Lower lobe of right lung (tissue), 2 donors: ENCODE data around the gene KCNH5. TPM values are rescaled to one million over a fixed set of nuclear protein-coding genes. Genes with fewer than 3 reads are reported as not detected.

Experiments used
- ATAC-seq, 2 donors: fragments of 200-7000 bp; cut with Tn5 transposase; one replicate each; pipeline ENCODE4 v1.9.1; 2020 to 2022; ENCODE audit warnings: mild to moderate bottlenecking in 2 of 2, moderate library complexity in 2 of 2
- DNase-seq: peaks from one replicate; pipeline ENCODE4 v3.0.0-alpha.2; 2020
- H3K27ac ChIP-seq: fragments of 200-600 bp; one replicate; pipeline ENCODE4 v1.8.0; 2022
- H3K27me3 ChIP-seq: fragments of 200-600 bp; one replicate; pipeline ENCODE4 v1.8.0; 2022; ENCODE audit warnings: low read depth
- H3K36me3 ChIP-seq: fragments of 200-600 bp; one replicate; pipeline ENCODE4 v1.8.0; 2022; ENCODE audit warnings: mild to moderate bottlenecking
- H3K4me1 ChIP-seq: fragments of 200-600 bp; one replicate; pipeline ENCODE4 v1.8.0; 2022
- H3K4me3 ChIP-seq: fragments of 200-600 bp; one replicate; pipeline ENCODE4 v1.8.0; 2022; ENCODE audit warnings: mild to moderate bottlenecking
- H3K9me3 ChIP-seq: fragments of 200-600 bp; one replicate; pipeline ENCODE4 v1.8.0; 2022
- intact Hi-C: fragments of 100-400 bp; cut with DNase I; formaldehyde crosslinking; loops from one replicate; pipeline ENCODE4 v1.11.0; 2022
- total RNA-seq: library from RNA; stranded (reverse); fragmentation: NEBNext Ultra II Directional; extraction: Animal tissue kit (Norgen Biotek cat#: 25700); gene quantifications from one replicate; pipeline ENCODE4 v1.2.1, GENCODE V29; 2021
- TF ChIP-seq, protein P1 (sequence below): fragments of 200-600 bp; IDR thresholded peaks from one replicate; pipeline ENCODE4 v1.8.0; 2022; ENCODE audit warnings: antibody characterized with exemption, mild to moderate bottlenecking
- donor health status: DM: no; HTN: yes; CAD: no; lungs with severe emphysema.

KCNH5 gene
- total RNA-seq, 1 donor from 2014 or later, result not detected

GRCh38 chr14:62658631-62659030 is 386.6 kb downstream of the KCNH5 start:
- Histone ChIP-seq H3K9me3 (no peaks in the 10 kb centered on the region), H3K36me3 (no peaks in the 10 kb centered on the region), H3K4me1 (no peaks in the 10 kb centered on the region), H3K27me3 (no peaks in the 10 kb centered on the region), H3K27ac (no peak overlapping the region), H3K4me3 (no peak overlapping the region)
- ATAC-seq (no peak), DNase-seq (no peak)
- intact Hi-C loops, result no loop called here
- TF ChIP-seq, protein P1, sequence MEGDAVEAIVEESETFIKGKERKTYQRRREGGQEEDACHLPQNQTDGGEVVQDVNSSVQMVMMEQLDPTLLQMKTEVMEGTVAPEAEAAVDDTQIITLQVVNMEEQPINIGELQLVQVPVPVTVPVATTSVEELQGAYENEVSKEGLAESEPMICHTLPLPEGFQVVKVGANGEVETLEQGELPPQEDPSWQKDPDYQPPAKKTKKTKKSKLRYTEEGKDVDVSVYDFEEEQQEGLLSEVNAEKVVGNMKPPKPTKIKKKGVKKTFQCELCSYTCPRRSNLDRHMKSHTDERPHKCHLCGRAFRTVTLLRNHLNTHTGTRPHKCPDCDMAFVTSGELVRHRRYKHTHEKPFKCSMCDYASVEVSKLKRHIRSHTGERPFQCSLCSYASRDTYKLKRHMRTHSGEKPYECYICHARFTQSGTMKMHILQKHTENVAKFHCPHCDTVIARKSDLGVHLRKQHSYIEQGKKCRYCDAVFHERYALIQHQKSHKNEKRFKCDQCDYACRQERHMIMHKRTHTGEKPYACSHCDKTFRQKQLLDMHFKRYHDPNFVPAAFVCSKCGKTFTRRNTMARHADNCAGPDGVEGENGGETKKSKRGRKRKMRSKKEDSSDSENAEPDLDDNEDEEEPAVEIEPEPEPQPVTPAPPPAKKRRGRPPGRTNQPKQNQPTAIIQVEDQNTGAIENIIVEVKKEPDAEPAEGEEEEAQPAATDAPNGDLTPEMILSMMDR, result no peak

- DNase-seq, result no peak
- intact Hi-C loops, result no loop called here
- H3K4me1 ChIP-seq, result no peaks in the 10 kb centered on the region
- no peak for ATAC-seq
- no peak overlapping the region for H3K27ac ChIP-seq
- no peak overlapping the region for H3K4me3 ChIP-seq
- TF ChIP-seq, protein P1, result no peak
- H3K27me3 ChIP-seq, result no peaks in the 10 kb centered on the region
- no peaks in the 10 kb centered on the region for H3K9me3 ChIP-seq
- H3K36me3 ChIP-seq, result no peaks in the 10 kb centered on the region
Observed at GRCh38 chr14:62657376-62657775, 387.9 kb downstream of the KCNH5 start.

DNA sequence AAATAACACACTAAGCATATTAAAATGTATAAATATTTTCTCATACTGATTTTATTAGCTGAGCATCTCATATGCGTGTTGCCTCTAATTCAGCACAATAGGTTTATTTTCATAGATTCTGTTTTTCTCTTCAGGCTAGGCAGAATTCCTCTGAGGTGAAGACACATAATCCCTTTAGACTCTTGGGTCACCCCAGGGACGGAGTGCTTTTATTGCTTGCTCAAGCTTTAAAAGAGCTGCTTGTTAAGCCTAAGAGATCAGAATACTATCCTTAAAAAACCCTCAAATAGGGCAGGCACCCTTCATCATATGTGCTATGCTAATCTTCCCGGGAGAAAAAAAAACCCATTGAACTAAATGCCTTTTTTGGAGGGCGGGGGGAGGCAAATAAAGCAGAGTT is 390.1 kb downstream of the KCNH5 start:
- Histone ChIP-seq H3K9me3 (no peaks in the 10 kb centered on the region), H3K4me3 (no peak overlapping the region), H3K27me3 (no peaks in the 10 kb centered on the region), H3K36me3 (no peaks in the 10 kb centered on the region), H3K4me1 (no peaks in the 10 kb centered on the region), H3K27ac (no peak overlapping the region)
- TF ChIP-seq, protein P1, result no peak
- ATAC-seq (no peak), DNase-seq (no peak)
- intact Hi-C loops, result no loop called here

DNA sequence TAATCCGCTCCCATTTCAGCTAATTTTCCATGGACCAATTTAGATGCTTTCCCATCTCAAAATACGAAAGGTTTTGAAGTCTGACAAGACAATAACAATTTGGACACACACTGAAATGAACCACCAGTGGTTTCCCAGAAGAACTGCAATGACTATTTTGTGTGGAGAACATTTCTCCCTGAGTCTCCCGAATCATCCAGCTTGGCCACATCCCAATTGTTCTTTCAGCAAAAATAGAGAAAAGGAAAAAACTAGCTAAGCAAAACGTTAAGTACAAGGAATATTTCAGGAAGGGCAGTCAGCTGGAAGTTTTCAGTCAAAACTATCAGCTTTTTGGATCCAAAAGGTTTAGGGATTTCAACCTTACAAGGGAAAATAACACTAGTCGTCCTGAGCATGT is 390.6 kb downstream of the KCNH5 start:
- ATAC-seq (no peak), DNase-seq (no peak)
- no peak overlapping the region for H3K4me3 ChIP-seq
- no peaks in the 10 kb centered on the region for H3K4me1 ChIP-seq
- H3K27ac ChIP-seq, result no peak overlapping the region
- no peaks in the 10 kb centered on the region for H3K27me3 ChIP-seq
- intact Hi-C loops, result no loop called here
- TF ChIP-seq, protein P1, result no peak
- H3K36me3 ChIP-seq, result no peaks in the 10 kb centered on the region
- H3K9me3 ChIP-seq, result no peaks in the 10 kb centered on the region

Other genes starting within 250 kb of the KCNH5 start
- 29.2 TPM for gene RHOJ, start 159.0 kb upstream of the KCNH5 start, total RNA-seq